ENCODE results near the gene NAPA.

NAPA gene

GRCh38 chr19:47512183-47512947, 2.5 kb downstream of the NAPA start:
- peak overlapping the region; percentile 98 for H3K4me3 Mint-ChIP-seq
- H3K27ac Mint-ChIP-seq: peak overlapping the region; percentile 99
- H3K4me1 Mint-ChIP-seq (ENCODE audit: low read depth): peaks cover 69% of the 10 kb centered on the region
- H3K36me3 Mint-ChIP-seq (ENCODE audit: low read depth): peaks cover 26% of the 10 kb centered on the region
- H3K27me3 Mint-ChIP-seq: no peaks in the 10 kb centered on the region
- H3K9me3 Mint-ChIP-seq: no peaks in the 10 kb centered on the region
- DNase-seq: no peak

GRCh38 chr19:47511681-47512080, 3.2 kb downstream of the NAPA start:
- H3K4me3 Mint-ChIP-seq: no peak overlapping the region
- H3K4me1 Mint-ChIP-seq (ENCODE audit: low read depth): peaks cover 64% of the 10 kb centered on the region
- peaks cover 27% of the 10 kb centered on the region for H3K36me3 Mint-ChIP-seq (ENCODE audit: low read depth)
- no peaks in the 10 kb centered on the region for H3K27me3 Mint-ChIP-seq
- H3K27ac Mint-ChIP-seq: peak overlapping the region; percentile 99
- H3K9me3 Mint-ChIP-seq: no peaks in the 10 kb centered on the region
- no peak for DNase-seq

GRCh38 chr19:47511128-47511517, 3.7 kb downstream of the NAPA start:
- Mint-ChIP-seq H3K36me3 (ENCODE audit: low read depth) (peaks cover 31% of the 10 kb centered on the region), H3K4me3 (no peak overlapping the region), H3K27ac (peak overlapping the region; percentile 99), H3K4me1 (ENCODE audit: low read depth) (peaks cover 59% of the 10 kb centered on the region), H3K9me3 (no peaks in the 10 kb centered on the region), H3K27me3 (no peaks in the 10 kb centered on the region)
- DNase-seq: no peak

- Mint-ChIP-seq H3K4me1 (ENCODE audit: low read depth) (peaks cover 54% of the 10 kb centered on the region), H3K27ac (no peak overlapping the region), H3K4me3 (no peak overlapping the region), H3K9me3 (no peaks in the 10 kb centered on the region), H3K36me3 (ENCODE audit: low read depth) (peaks cover 33% of the 10 kb centered on the region), H3K27me3 (no peaks in the 10 kb centered on the region)
- no peak for DNase-seq
Observed at GRCh38 chr19:47510516-47511127, 4.2 kb downstream of the NAPA start.

- Mint-ChIP-seq H3K4me1 (ENCODE audit: low read depth) (peaks cover 51% of the 10 kb centered on the region), H3K27ac (no peak overlapping the region), H3K4me3 (no peak overlapping the region), H3K36me3 (ENCODE audit: low read depth) (peaks cover 38% of the 10 kb centered on the region), H3K9me3 (no peaks in the 10 kb centered on the region), H3K27me3 (no peaks in the 10 kb centered on the region)
- DNase-seq: no peak
Observed at GRCh38 chr19:47509973-47510372, 4.9 kb downstream of the NAPA start.

- Mint-ChIP-seq H3K27ac (no peak overlapping the region), H3K27me3 (no peaks in the 10 kb centered on the region), H3K9me3 (no peaks in the 10 kb centered on the region), H3K4me1 (ENCODE audit: low read depth) (peaks cover 48% of the 10 kb centered on the region), H3K36me3 (ENCODE audit: low read depth) (peaks cover 36% of the 10 kb centered on the region), H3K4me3 (no peak overlapping the region)
- no peak for DNase-seq
Observed at GRCh38 chr19:47509170-47509847, 5.6 kb downstream of the NAPA start.

- no peak for DNase-seq
- peaks cover 33% of the 10 kb centered on the region for H3K36me3 Mint-ChIP-seq (ENCODE audit: low read depth)
- H3K27me3 Mint-ChIP-seq: no peaks in the 10 kb centered on the region
- H3K27ac Mint-ChIP-seq: no peak overlapping the region
- no peak overlapping the region for H3K4me3 Mint-ChIP-seq
- H3K9me3 Mint-ChIP-seq: no peaks in the 10 kb centered on the region
- peaks cover 44% of the 10 kb centered on the region for H3K4me1 Mint-ChIP-seq (ENCODE audit: low read depth)
Observed at GRCh38 chr19:47508721-47509120, 6.1 kb downstream of the NAPA start.

- Mint-ChIP-seq H3K4me1 (ENCODE audit: low read depth) (peaks cover 38% of the 10 kb centered on the region), H3K27ac (no peak overlapping the region), H3K9me3 (no peaks in the 10 kb centered on the region), H3K36me3 (ENCODE audit: low read depth) (peaks cover 40% of the 10 kb centered on the region), H3K27me3 (no peaks in the 10 kb centered on the region), H3K4me3 (no peak overlapping the region)
- no peak for DNase-seq
Observed at GRCh38 chr19:47507924-47508553, 6.8 kb downstream of the NAPA start.

- H3K4me1 Mint-ChIP-seq (ENCODE audit: low read depth): peaks cover 28% of the 10 kb centered on the region
- DNase-seq: no peak
- H3K4me3 Mint-ChIP-seq: no peak overlapping the region
- peaks cover 48% of the 10 kb centered on the region for H3K36me3 Mint-ChIP-seq (ENCODE audit: low read depth)
- no peaks in the 10 kb centered on the region for H3K9me3 Mint-ChIP-seq
- peak overlapping the region; percentile 55 for H3K27ac Mint-ChIP-seq
- H3K27me3 Mint-ChIP-seq: no peaks in the 10 kb centered on the region
Observed at GRCh38 chr19:47507012-47507411, 7.9 kb downstream of the NAPA start.

- peaks cover 52% of the 10 kb centered on the region for H3K36me3 Mint-ChIP-seq (ENCODE audit: low read depth)
Observed at GRCh38 chr19:47506459-47506858, 8.4 kb downstream of the NAPA start.

GRCh38 chr19:47505506-47505905, 9.4 kb downstream of the NAPA start:
- no peak for DNase-seq
- H3K27me3 Mint-ChIP-seq: no peaks in the 10 kb centered on the region
- H3K9me3 Mint-ChIP-seq: no peaks in the 10 kb centered on the region
- peaks cover 13% of the 10 kb centered on the region for H3K4me1 Mint-ChIP-seq (ENCODE audit: low read depth)
- H3K4me3 Mint-ChIP-seq: no peak overlapping the region
- peaks cover 57% of the 10 kb centered on the region for H3K36me3 Mint-ChIP-seq (ENCODE audit: low read depth)
- no peak overlapping the region for H3K27ac Mint-ChIP-seq

More at GRCh38 chr19:47506459-47506858, 8.4 kb downstream of the NAPA start:
- Mint-ChIP-seq H3K9me3 (no peaks in the 10 kb centered on the region), H3K4me1 (ENCODE audit: low read depth) (peaks cover 23% of the 10 kb centered on the region), H3K27me3 (no peaks in the 10 kb centered on the region), H3K27ac (no peak overlapping the region), H3K4me3 (no peak overlapping the region)
- no peak for DNase-seq

GRCh38 chr19:47503826-47504150, 11.1 kb downstream of the NAPA start:
- peaks cover 2% of the 10 kb centered on the region for H3K4me1 Mint-ChIP-seq (ENCODE audit: low read depth)
- H3K4me3 Mint-ChIP-seq: no peak overlapping the region
- H3K27ac Mint-ChIP-seq: no peak overlapping the region
- peaks cover 63% of the 10 kb centered on the region for H3K36me3 Mint-ChIP-seq (ENCODE audit: low read depth)
- no peak for DNase-seq
- no peaks in the 10 kb centered on the region for H3K9me3 Mint-ChIP-seq
- H3K27me3 Mint-ChIP-seq: no peaks in the 10 kb centered on the region

- H3K36me3 Mint-ChIP-seq (ENCODE audit: low read depth): peaks cover 66% of the 10 kb centered on the region
- no peak for DNase-seq
- H3K27me3 Mint-ChIP-seq: no peaks in the 10 kb centered on the region
- H3K9me3 Mint-ChIP-seq: no peaks in the 10 kb centered on the region
- peaks cover 2% of the 10 kb centered on the region for H3K4me1 Mint-ChIP-seq (ENCODE audit: low read depth)
- peak overlapping the region; percentile 1 for H3K27ac Mint-ChIP-seq
- no peak overlapping the region for H3K4me3 Mint-ChIP-seq
Observed at GRCh38 chr19:47503130-47503825, 11.6 kb downstream of the NAPA start.

Data from activated T-cell treated with anti-CD3 and anti-CD28 coated beads, Interleukin-2, amount 50 U/mL, for 24 hours (primary cell).